ENCODE measurements around the gene C11orf52. TPM values are rescaled to one million over a fixed set of nuclear protein-coding genes. Genes with fewer than 3 reads are reported as not detected.

Gene C11orf52
- polyA plus RNA-seq, 1 donor = 14.6 TPM

GRCh38 chr11:111937461-111937769 is 18.7 kb downstream of the C11orf52 start:
- Histone ChIP-seq H3K9me3 (ENCODE audit: control insufficient read depth, low read depth, low read length) (no peaks in the 10 kb centered on the region), H3K4me1 (ENCODE audit: control insufficient read depth, insufficient read depth, low read length) (peaks cover 18% of the 10 kb centered on the region), H3K27ac (ENCODE audit: low read length) (peak overlapping the region; percentile 21), H3K4me3 (ENCODE audit: low read length) (peak overlapping the region; percentile 56), H3K36me3 (ENCODE audit: control insufficient read depth, insufficient read depth, low read length) (no peaks in the 10 kb centered on the region), H3K27me3 (ENCODE audit: control insufficient read depth, insufficient read depth, low read length) (no peaks in the 10 kb centered on the region)
- no CpG with 5 or more reads among the region's 9 CpGs for WGBS (ENCODE audit: insufficient coverage, low lambda C conversion rate)
- DNase-seq = no peak

- H3K4me1 ChIP-seq (ENCODE audit: control insufficient read depth, insufficient read depth, low read length) = peaks cover 18% of the 10 kb centered on the region
- H3K4me3 ChIP-seq (ENCODE audit: low read length) = peak overlapping the region; percentile 56
- no peaks in the 10 kb centered on the region for H3K27me3 ChIP-seq (ENCODE audit: control insufficient read depth, insufficient read depth, low read length)
- no peaks in the 10 kb centered on the region for H3K36me3 ChIP-seq (ENCODE audit: control insufficient read depth, insufficient read depth, low read length)
- no peak for DNase-seq
- no peaks in the 10 kb centered on the region for H3K9me3 ChIP-seq (ENCODE audit: control insufficient read depth, low read depth, low read length)
- no CpG with 5 or more reads among the region's 7 CpGs for WGBS (ENCODE audit: insufficient coverage, low lambda C conversion rate)
- peak overlapping the region; percentile 21 for H3K27ac ChIP-seq (ENCODE audit: low read length)
These were observed 19.1 kb downstream of the C11orf52 start for GRCh38 chr11:111937844-111938243.

- Histone ChIP-seq H3K27me3 (ENCODE audit: control insufficient read depth, insufficient read depth, low read length) (no peaks in the 10 kb centered on the region), H3K27ac (ENCODE audit: low read length) (no peak overlapping the region), H3K9me3 (ENCODE audit: control insufficient read depth, low read depth, low read length) (no peaks in the 10 kb centered on the region), H3K4me1 (ENCODE audit: control insufficient read depth, insufficient read depth, low read length) (peaks cover 18% of the 10 kb centered on the region), H3K4me3 (ENCODE audit: low read length) (no peak overlapping the region), H3K36me3 (ENCODE audit: control insufficient read depth, insufficient read depth, low read length) (no peaks in the 10 kb centered on the region)
- WGBS (ENCODE audit: insufficient coverage, low lambda C conversion rate) = 80% methylated on average over 1 of the region's 7 CpGs
- DNase-seq = no peak
These were observed 20.0 kb downstream of the C11orf52 start for GRCh38 chr11:111938687-111939160.

GRCh38 chr11:111939836-111940604 is 21.3 kb downstream of the C11orf52 start:
- Histone ChIP-seq H3K27ac (ENCODE audit: low read length) (no peak overlapping the region), H3K4me3 (ENCODE audit: low read length) (no peak overlapping the region)

GRCh38 chr11:111941963-111942362 is 23.2 kb downstream of the C11orf52 start:
- H3K9me3 ChIP-seq (ENCODE audit: control insufficient read depth, low read depth, low read length) = no peaks in the 10 kb centered on the region
- no peak overlapping the region for H3K27ac ChIP-seq (ENCODE audit: low read length)
- H3K36me3 ChIP-seq (ENCODE audit: control insufficient read depth, insufficient read depth, low read length) = no peaks in the 10 kb centered on the region
- WGBS (ENCODE audit: insufficient coverage, low lambda C conversion rate) = no CpG with 5 or more reads among the region's 5 CpGs
- H3K27me3 ChIP-seq (ENCODE audit: control insufficient read depth, insufficient read depth, low read length) = no peaks in the 10 kb centered on the region
- H3K4me3 ChIP-seq (ENCODE audit: low read length) = no peak overlapping the region
- peaks cover 4% of the 10 kb centered on the region for H3K4me1 ChIP-seq (ENCODE audit: control insufficient read depth, insufficient read depth, low read length)
- no peak for DNase-seq

More at GRCh38 chr11:111939836-111940604, 21.3 kb downstream of the C11orf52 start:
- no peak for DNase-seq
- H3K9me3 ChIP-seq (ENCODE audit: control insufficient read depth, low read depth, low read length) = no peaks in the 10 kb centered on the region
- 100% methylated on average over 1 of the region's 4 CpGs for WGBS (ENCODE audit: insufficient coverage, low lambda C conversion rate)
- no peaks in the 10 kb centered on the region for H3K27me3 ChIP-seq (ENCODE audit: control insufficient read depth, insufficient read depth, low read length)
- no peaks in the 10 kb centered on the region for H3K36me3 ChIP-seq (ENCODE audit: control insufficient read depth, insufficient read depth, low read length)
- H3K4me1 ChIP-seq (ENCODE audit: control insufficient read depth, insufficient read depth, low read length) = peaks cover 18% of the 10 kb centered on the region

GRCh38 chr11:111942829-111943228 is 24.1 kb downstream of the C11orf52 start:
- no peaks in the 10 kb centered on the region for H3K27me3 ChIP-seq (ENCODE audit: control insufficient read depth, insufficient read depth, low read length)
- no peak for DNase-seq
- H3K27ac ChIP-seq (ENCODE audit: low read length) = no peak overlapping the region
- no peaks in the 10 kb centered on the region for H3K36me3 ChIP-seq (ENCODE audit: control insufficient read depth, insufficient read depth, low read length)
- no peak overlapping the region for H3K4me3 ChIP-seq (ENCODE audit: low read length)
- 100% methylated on average over 2 of the region's 7 CpGs for WGBS (ENCODE audit: insufficient coverage, low lambda C conversion rate)
- no peaks in the 10 kb centered on the region for H3K9me3 ChIP-seq (ENCODE audit: control insufficient read depth, low read depth, low read length)
- H3K4me1 ChIP-seq (ENCODE audit: control insufficient read depth, insufficient read depth, low read length) = no peaks in the 10 kb centered on the region

- DNase-seq = no peak
- H3K4me1 ChIP-seq (ENCODE audit: control insufficient read depth, insufficient read depth, low read length) = no peaks in the 10 kb centered on the region
- no peak overlapping the region for H3K27ac ChIP-seq (ENCODE audit: low read length)
- no peaks in the 10 kb centered on the region for H3K9me3 ChIP-seq (ENCODE audit: control insufficient read depth, low read depth, low read length)
- H3K4me3 ChIP-seq (ENCODE audit: low read length) = no peak overlapping the region
- WGBS (ENCODE audit: insufficient coverage, low lambda C conversion rate) = 29% methylated on average over 1 of the region's 3 CpGs
- no peaks in the 10 kb centered on the region for H3K36me3 ChIP-seq (ENCODE audit: control insufficient read depth, insufficient read depth, low read length)
- no peaks in the 10 kb centered on the region for H3K27me3 ChIP-seq (ENCODE audit: control insufficient read depth, insufficient read depth, low read length)
These were observed 25.4 kb downstream of the C11orf52 start for GRCh38 chr11:111944139-111944538.

- Histone ChIP-seq H3K9me3 (ENCODE audit: control insufficient read depth, low read depth, low read length) (no peaks in the 10 kb centered on the region), H3K27me3 (ENCODE audit: control insufficient read depth, insufficient read depth, low read length) (no peaks in the 10 kb centered on the region), H3K36me3 (ENCODE audit: control insufficient read depth, insufficient read depth, low read length) (no peaks in the 10 kb centered on the region), H3K27ac (ENCODE audit: low read length) (no peak overlapping the region), H3K4me3 (ENCODE audit: low read length) (no peak overlapping the region), H3K4me1 (ENCODE audit: control insufficient read depth, insufficient read depth, low read length) (no peaks in the 10 kb centered on the region)
- WGBS (ENCODE audit: insufficient coverage, low lambda C conversion rate) = 100% methylated on average over 2 of the region's 5 CpGs
- DNase-seq = no peak
These were observed 25.9 kb downstream of the C11orf52 start for GRCh38 chr11:111944651-111945051.

GRCh38 chr11:111945198-111945597 is 26.5 kb downstream of the C11orf52 start:
- no peaks in the 10 kb centered on the region for H3K9me3 ChIP-seq (ENCODE audit: control insufficient read depth, low read depth, low read length)
- H3K27me3 ChIP-seq (ENCODE audit: control insufficient read depth, insufficient read depth, low read length) = no peaks in the 10 kb centered on the region
- DNase-seq = no peak
- H3K27ac ChIP-seq (ENCODE audit: low read length) = no peak overlapping the region
- WGBS (ENCODE audit: insufficient coverage, low lambda C conversion rate) = 100% methylated on average over 1 of the region's 1 CpG
- H3K4me1 ChIP-seq (ENCODE audit: control insufficient read depth, insufficient read depth, low read length) = no peaks in the 10 kb centered on the region
- no peaks in the 10 kb centered on the region for H3K36me3 ChIP-seq (ENCODE audit: control insufficient read depth, insufficient read depth, low read length)
- no peak overlapping the region for H3K4me3 ChIP-seq (ENCODE audit: low read length)

- H3K4me3 ChIP-seq (ENCODE audit: low read length) = no peak overlapping the region
- no peak overlapping the region for H3K27ac ChIP-seq (ENCODE audit: low read length)
- no peaks in the 10 kb centered on the region for H3K4me1 ChIP-seq (ENCODE audit: control insufficient read depth, insufficient read depth, low read length)
- H3K27me3 ChIP-seq (ENCODE audit: control insufficient read depth, insufficient read depth, low read length) = no peaks in the 10 kb centered on the region
- no peak for DNase-seq
- WGBS (ENCODE audit: insufficient coverage, low lambda C conversion rate) = 80% methylated on average over 1 of the region's 3 CpGs
- no peaks in the 10 kb centered on the region for H3K36me3 ChIP-seq (ENCODE audit: control insufficient read depth, insufficient read depth, low read length)
- no peaks in the 10 kb centered on the region for H3K9me3 ChIP-seq (ENCODE audit: control insufficient read depth, low read depth, low read length)
These were observed 27.8 kb downstream of the C11orf52 start for GRCh38 chr11:111946499-111946898.

- Histone ChIP-seq H3K4me3 (ENCODE audit: low read length) (no peak overlapping the region), H3K4me1 (ENCODE audit: control insufficient read depth, insufficient read depth, low read length) (no peaks in the 10 kb centered on the region), H3K36me3 (ENCODE audit: control insufficient read depth, insufficient read depth, low read length) (no peaks in the 10 kb centered on the region), H3K27me3 (ENCODE audit: control insufficient read depth, insufficient read depth, low read length) (no peaks in the 10 kb centered on the region), H3K27ac (ENCODE audit: low read length) (no peak overlapping the region), H3K9me3 (ENCODE audit: control insufficient read depth, low read depth, low read length) (no peaks in the 10 kb centered on the region)
- DNase-seq = no peak
These were observed 28.4 kb downstream of the C11orf52 start for GRCh38 chr11:111947143-111947542.
